ENCODE results near the gene CORO6. TPM values are rescaled to one million over a fixed set of nuclear protein-coding genes. Genes with fewer than 3 reads are reported as not detected.
A peak's percentile ranks its signal among the peaks of the same experiment; 100 is the strongest.

The CORO6 gene
- total and polyA plus RNA-seq, 2 of the 13 experiments (the other 11 are each of a cell fraction or from before 2014, with no cell fraction given): 0.42 to 0.82 TPM

DNA sequence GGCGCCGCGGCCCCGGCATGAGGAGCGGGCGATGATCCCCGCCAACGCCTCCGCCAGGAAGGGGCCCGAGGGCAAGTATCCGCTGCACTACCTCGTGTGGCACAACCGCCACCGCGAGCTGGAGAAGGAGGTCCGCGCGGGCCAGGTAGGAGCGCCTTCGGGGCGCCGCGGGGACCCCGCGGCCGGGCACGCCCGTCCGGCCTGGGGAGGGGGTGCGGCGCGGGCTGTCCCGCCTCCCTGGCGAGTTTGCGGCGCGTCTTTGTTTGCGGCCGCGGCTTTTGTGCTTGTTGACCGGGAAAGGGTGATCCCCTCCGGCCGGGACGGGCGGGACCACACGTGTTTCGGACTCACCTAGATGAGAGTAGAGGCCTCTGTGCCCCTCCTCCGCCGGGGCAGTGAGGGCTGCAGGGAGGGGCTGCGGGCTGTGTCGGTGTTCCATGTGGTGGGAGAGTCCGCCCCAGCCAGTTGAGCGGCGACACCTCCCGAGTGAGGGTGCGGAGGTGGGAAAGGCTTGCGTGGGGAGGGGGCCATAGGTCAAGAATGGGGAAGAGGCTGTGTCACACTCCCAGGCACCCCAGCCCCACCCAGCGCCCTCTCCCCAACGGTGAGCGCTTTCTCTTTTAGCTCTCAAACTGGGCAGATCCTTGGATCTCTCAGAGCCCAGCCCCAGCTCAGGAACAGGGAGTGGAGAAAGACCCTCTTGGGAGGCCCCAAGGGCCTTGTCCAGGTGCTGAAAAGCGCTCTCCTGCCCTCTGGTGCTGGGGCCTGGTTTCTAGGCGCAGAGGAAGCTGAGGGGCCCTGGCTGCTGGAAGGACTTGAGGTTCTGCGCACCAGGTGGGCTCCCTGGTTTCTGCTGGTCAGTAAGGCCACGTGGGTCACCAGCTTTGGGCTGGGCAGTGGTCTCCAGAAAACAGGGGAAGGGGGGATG is 28.9 kb downstream of the CORO6 start (continued):
- TF ChIP-seq, protein P1, sequence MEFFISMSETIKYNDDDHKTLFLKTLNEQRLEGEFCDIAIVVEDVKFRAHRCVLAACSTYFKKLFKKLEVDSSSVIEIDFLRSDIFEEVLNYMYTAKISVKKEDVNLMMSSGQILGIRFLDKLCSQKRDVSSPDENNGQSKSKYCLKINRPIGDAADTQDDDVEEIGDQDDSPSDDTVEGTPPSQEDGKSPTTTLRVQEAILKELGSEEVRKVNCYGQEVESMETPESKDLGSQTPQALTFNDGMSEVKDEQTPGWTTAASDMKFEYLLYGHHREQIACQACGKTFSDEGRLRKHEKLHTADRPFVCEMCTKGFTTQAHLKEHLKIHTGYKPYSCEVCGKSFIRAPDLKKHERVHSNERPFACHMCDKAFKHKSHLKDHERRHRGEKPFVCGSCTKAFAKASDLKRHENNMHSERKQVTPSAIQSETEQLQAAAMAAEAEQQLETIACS (CRISPR knock-in tag; IDR thresholded peaks at IDR 0.05): no peak
- no peak for TF ChIP-seq SALL2 (CRISPR knock-in tag; IDR thresholded peaks at IDR 0.05)
- no peak for TF ChIP-seq FOXP1 (IDR thresholded peaks at IDR 0.05)
- TF ChIP-seq FOXP1 (CRISPR knock-in tag; IDR thresholded peaks at IDR 0.05): no peak
- peak; percentile 79; the same call in 1 of the 2 replicates for TF ChIP-seq CHCHD3 (CRISPR knock-in tag; IDR thresholded peaks at IDR 0.05)
- TF ChIP-seq KAT7 (CRISPR knock-in tag; IDR thresholded peaks at IDR 0.05; ENCODE audit: borderline replicate concordance): no peak
- TF ChIP-seq REXO4 (CRISPR knock-in tag; IDR thresholded peaks at IDR 0.05; ENCODE audit: borderline replicate concordance): no peak
- TF ChIP-seq, protein P2, sequence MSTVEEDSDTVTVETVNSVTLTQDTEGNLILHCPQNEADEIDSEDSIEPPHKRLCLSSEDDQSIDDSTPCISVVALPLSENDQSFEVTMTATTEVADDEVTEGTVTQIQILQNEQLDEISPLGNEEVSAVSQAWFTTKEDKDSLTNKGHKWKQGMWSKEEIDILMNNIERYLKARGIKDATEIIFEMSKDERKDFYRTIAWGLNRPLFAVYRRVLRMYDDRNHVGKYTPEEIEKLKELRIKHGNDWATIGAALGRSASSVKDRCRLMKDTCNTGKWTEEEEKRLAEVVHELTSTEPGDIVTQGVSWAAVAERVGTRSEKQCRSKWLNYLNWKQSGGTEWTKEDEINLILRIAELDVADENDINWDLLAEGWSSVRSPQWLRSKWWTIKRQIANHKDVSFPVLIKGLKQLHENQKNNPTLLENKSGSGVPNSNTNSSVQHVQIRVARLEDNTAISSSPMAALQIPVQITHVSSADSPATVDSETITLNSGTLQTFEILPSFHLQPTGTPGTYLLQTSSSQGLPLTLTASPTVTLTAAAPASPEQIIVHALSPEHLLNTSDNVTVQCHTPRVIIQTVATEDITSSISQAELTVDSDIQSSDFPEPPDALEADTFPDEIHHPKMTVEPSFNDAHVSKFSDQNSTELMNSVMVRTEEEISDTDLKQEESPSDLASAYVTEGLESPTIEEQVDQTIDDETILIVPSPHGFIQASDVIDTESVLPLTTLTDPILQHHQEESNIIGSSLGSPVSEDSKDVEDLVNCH (CRISPR knock-in tag; IDR thresholded peaks at IDR 0.05): no peak
- TF ChIP-seq, protein P3, sequence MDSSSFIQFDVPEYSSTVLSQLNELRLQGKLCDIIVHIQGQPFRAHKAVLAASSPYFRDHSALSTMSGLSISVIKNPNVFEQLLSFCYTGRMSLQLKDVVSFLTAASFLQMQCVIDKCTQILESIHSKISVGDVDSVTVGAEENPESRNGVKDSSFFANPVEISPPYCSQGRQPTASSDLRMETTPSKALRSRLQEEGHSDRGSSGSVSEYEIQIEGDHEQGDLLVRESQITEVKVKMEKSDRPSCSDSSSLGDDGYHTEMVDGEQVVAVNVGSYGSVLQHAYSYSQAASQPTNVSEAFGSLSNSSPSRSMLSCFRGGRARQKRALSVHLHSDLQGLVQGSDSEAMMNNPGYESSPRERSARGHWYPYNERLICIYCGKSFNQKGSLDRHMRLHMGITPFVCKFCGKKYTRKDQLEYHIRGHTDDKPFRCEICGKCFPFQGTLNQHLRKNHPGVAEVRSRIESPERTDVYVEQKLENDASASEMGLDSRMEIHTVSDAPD (CRISPR knock-in tag; IDR thresholded peaks at IDR 0.05): no peak
- TF ChIP-seq ZNF350 (CRISPR knock-in tag; IDR thresholded peaks at IDR 0.05; ENCODE audit: borderline replicate concordance, low read depth): no peak
- peak; percentile 24 for TF ChIP-seq XRCC5 (optimal IDR thresholded peaks at IDR 0.05; ENCODE audit: low read length)
- TF ChIP-seq ZNF816 (CRISPR knock-in tag; IDR thresholded peaks at IDR 0.05; ENCODE audit: borderline replicate concordance): no peak
- peak; percentile 96 for TF ChIP-seq MIER2 (CRISPR knock-in tag; IDR thresholded peaks at IDR 0.05)
- TF ChIP-seq, protein P4, sequence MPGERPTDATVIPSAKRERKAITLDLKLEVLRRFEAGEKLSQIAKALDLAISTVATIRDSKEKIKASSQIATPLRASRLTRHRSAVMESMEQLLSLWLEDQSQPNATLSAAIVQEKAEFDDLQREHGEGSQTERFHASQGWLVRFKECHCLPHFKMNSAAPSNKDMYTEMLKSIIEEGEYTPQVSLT (CRISPR knock-in tag; IDR thresholded peaks at IDR 0.05; ENCODE audit: borderline replicate concordance, low read depth): no peak
- TF ChIP-seq, protein P5, sequence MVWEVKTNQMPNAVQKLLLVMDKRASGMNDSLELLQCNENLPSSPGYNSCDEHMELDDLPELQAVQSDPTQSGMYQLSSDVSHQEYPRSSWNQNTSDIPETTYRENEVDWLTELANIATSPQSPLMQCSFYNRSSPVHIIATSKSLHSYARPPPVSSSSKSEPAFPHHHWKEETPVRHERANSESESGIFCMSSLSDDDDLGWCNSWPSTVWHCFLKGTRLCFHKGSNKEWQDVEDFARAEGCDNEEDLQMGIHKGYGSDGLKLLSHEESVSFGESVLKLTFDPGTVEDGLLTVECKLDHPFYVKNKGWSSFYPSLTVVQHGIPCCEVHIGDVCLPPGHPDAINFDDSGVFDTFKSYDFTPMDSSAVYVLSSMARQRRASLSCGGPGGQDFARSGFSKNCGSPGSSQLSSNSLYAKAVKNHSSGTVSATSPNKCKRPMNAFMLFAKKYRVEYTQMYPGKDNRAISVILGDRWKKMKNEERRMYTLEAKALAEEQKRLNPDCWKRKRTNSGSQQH (CRISPR knock-in tag; IDR thresholded peaks at IDR 0.05; ENCODE audit: low read depth): peak; percentile 71; the same call in 1 of the 2 replicates
- TF ChIP-seq GABPB1 (CRISPR knock-in tag; IDR thresholded peaks at IDR 0.05): peak; percentile 56
- TF ChIP-seq, protein P6, sequence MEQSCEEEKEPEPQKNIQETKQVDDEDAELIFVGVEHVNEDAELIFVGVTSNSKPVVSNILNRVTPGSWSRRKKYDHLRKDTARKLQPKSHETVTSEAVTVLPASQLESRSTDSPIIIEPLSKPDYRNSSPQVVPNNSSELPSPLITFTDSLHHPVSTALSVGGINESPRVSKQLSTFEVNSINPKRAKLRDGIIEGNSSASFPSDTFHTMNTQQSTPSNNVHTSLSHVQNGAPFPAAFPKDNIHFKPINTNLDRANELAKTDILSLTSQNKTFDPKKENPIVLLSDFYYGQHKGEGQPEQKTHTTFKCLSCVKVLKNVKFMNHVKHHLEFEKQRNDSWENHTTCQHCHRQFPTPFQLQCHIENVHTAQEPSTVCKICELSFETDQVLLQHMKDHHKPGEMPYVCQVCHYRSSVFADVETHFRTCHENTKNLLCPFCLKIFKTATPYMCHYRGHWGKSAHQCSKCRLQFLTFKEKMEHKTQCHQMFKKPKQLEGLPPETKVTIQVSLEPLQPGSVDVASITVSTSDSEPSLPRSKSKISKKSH (CRISPR knock-in tag; IDR thresholded peaks at IDR 0.05; ENCODE audit: borderline replicate concordance): no peak
- peak; percentile 46; the same call in 1 of the 2 replicates for TF ChIP-seq RFXANK (CRISPR knock-in tag; IDR thresholded peaks at IDR 0.05)
